ENCODE measurements around the gene NTRK2. TPM values are rescaled to one million over a fixed set of nuclear protein-coding genes. Genes with fewer than 3 reads are reported as not detected.

Gene NTRK2
- polyA plus RNA-seq, 1 donor (not counting 4 experiments of a cell fraction or from before 2014, with no cell fraction given), result 0.08 TPM

GRCh38 chr9:84821431-84821830 lies 151.9 kb downstream of the NTRK2 start:
- H2AFZ ChIP-seq (ENCODE audit: control insufficient read depth, low read length), result no peak overlapping the region
- no peaks in the 10 kb centered on the region for H3K27me3 ChIP-seq (ENCODE audit: control insufficient read depth, extremely low read depth, insufficient read depth, low read length)
- H3K27ac ChIP-seq (ENCODE audit: control insufficient read depth, insufficient read depth, low read length), result no peak overlapping the region
- H3K4me3 ChIP-seq (ENCODE audit: control insufficient read depth in 2 of 3, extremely low read depth in 1 of 3, insufficient read depth in 2 of 3, low read depth in 1 of 3, low read length in 3 of 3), result no peak overlapping the region
- no peak for DNase-seq (ENCODE audit: low read depth, low spot score)
- no peak overlapping the region for H3K4me2 ChIP-seq (ENCODE audit: control insufficient read depth, extremely low read depth, insufficient read depth, low read depth, low read length)
- H3K9me1 ChIP-seq (ENCODE audit: control insufficient read depth, extremely low read depth, insufficient read depth, low read length), result no peaks in the 10 kb centered on the region
- H3K36me3 ChIP-seq (ENCODE audit: control insufficient read depth in 2 of 2, extremely low read depth in 1 of 2, insufficient read depth in 2 of 2, low read length in 2 of 2), result no peaks in the 10 kb centered on the region
- no peak overlapping the region for H3K9ac ChIP-seq (ENCODE audit: control insufficient read depth, extremely low read depth, insufficient read depth, low read length)
- dilution Hi-C loops (cut with MboI; ENCODE audit: extremely low pct_ligation_motif_present, low sequenced_read_pairs), result no loop called here
- no peaks in the 10 kb centered on the region for H4K20me1 ChIP-seq (ENCODE audit: control insufficient read depth, extremely low read depth, insufficient read depth, low read length)
- TF ChIP-seq CTCF (optimal IDR thresholded peaks at IDR 0.05 in 1 of 3, IDR thresholded peaks at IDR 0.05 in 1 of 3, conservative IDR thresholded peaks at IDR 0.05 in 1 of 3; ENCODE audit: extremely low read depth in 1 of 3, insufficient read depth in 2 of 3, low read length in 3 of 3) (no peak), EZH2 (IDR thresholded peaks at IDR 0.05; ENCODE audit: low read length) (no peak)
- H3K9me3 ChIP-seq (ENCODE audit: control insufficient read depth, low read depth, low read length), result no peaks in the 10 kb centered on the region
- no peaks in the 10 kb centered on the region for H3K79me2 ChIP-seq (ENCODE audit: control insufficient read depth, insufficient read depth, low read length)
- no peak for FAIRE-seq
- no peaks in the 10 kb centered on the region for H3K4me1 ChIP-seq (ENCODE audit: control insufficient read depth, extremely low read depth, insufficient read depth, low read length)

GRCh38 chr9:84822589-84823233 lies 153.2 kb downstream of the NTRK2 start:
- Histone ChIP-seq H3K4me3 (ENCODE audit: control insufficient read depth in 2 of 3, extremely low read depth in 1 of 3, insufficient read depth in 2 of 3, low read depth in 1 of 3, low read length in 3 of 3) (no peak overlapping the region), H3K4me1 (ENCODE audit: control insufficient read depth, extremely low read depth, insufficient read depth, low read length) (no peaks in the 10 kb centered on the region), H3K27me3 (ENCODE audit: control insufficient read depth, extremely low read depth, insufficient read depth, low read length) (no peaks in the 10 kb centered on the region), H3K4me2 (ENCODE audit: control insufficient read depth, extremely low read depth, insufficient read depth, low read depth, low read length) (no peak overlapping the region), H3K27ac (ENCODE audit: control insufficient read depth, insufficient read depth, low read length) (no peak overlapping the region), H3K9me3 (ENCODE audit: control insufficient read depth, low read depth, low read length) (no peaks in the 10 kb centered on the region), H3K79me2 (ENCODE audit: control insufficient read depth, insufficient read depth, low read length) (no peaks in the 10 kb centered on the region), H4K20me1 (ENCODE audit: control insufficient read depth, extremely low read depth, insufficient read depth, low read length) (no peaks in the 10 kb centered on the region), H3K9ac (ENCODE audit: control insufficient read depth, extremely low read depth, insufficient read depth, low read length) (no peak overlapping the region), H3K36me3 (ENCODE audit: control insufficient read depth in 2 of 2, extremely low read depth in 1 of 2, insufficient read depth in 2 of 2, low read length in 2 of 2) (no peaks in the 10 kb centered on the region), H3K9me1 (ENCODE audit: control insufficient read depth, extremely low read depth, insufficient read depth, low read length) (no peaks in the 10 kb centered on the region), H2AFZ (ENCODE audit: control insufficient read depth, low read length) (no peak overlapping the region)
- DNase-seq (ENCODE audit: low read depth, low spot score) (no peak), FAIRE-seq (no peak)
- dilution Hi-C loops (cut with MboI; ENCODE audit: extremely low pct_ligation_motif_present, low sequenced_read_pairs), result no loop called here
- TF ChIP-seq CTCF (optimal IDR thresholded peaks at IDR 0.05 in 1 of 3, IDR thresholded peaks at IDR 0.05 in 1 of 3, conservative IDR thresholded peaks at IDR 0.05 in 1 of 3; ENCODE audit: extremely low read depth in 1 of 3, insufficient read depth in 2 of 3, low read length in 3 of 3) (no peak), EZH2 (IDR thresholded peaks at IDR 0.05; ENCODE audit: low read length) (no peak)
